Heart right ventricle (tissue), 16 donors: ENCODE data around the gene AATF. TPM values are rescaled to one million over a fixed set of nuclear protein-coding genes. Genes with fewer than 3 reads are reported as not detected.

Experiments used
- ATAC-seq, 8 donors: fragments of 200-7000 bp; cut with Tn5 transposase; one replicate each; pipeline ENCODE4 v1.9.1; 2020; ENCODE audit warnings: mild to moderate bottlenecking in 8 of 8, moderate library complexity in 8 of 8, moderate number of reproducible peaks in 1 of 8
- DNase-seq, 2 donors: peaks; one replicate each; pipeline ENCODE4 v3.0.0-alpha.2; 2020
- H3K27ac ChIP-seq, 10 donors: fragments of 200-600 bp; sonication (generic) in 2 of 10; one replicate each; pipeline versions ENCODE4 v1.5.0 to v1.8.0; 2020 to 2022; ENCODE audit warnings: mild to moderate bottlenecking in 3 of 10
- H3K27me3 ChIP-seq, 7 donors: fragments of 200-600 bp; one replicate each; pipeline ENCODE4 v1.8.0; 2021 to 2022; ENCODE audit warnings: mild to moderate bottlenecking in 2 of 7
- H3K36me3 ChIP-seq, 9 donors: fragments of 200-600 bp; sonication (generic) in 1 of 9; one replicate each; pipeline versions ENCODE4 v1.5.0 to v1.8.0; 2020 to 2022; ENCODE audit warnings: mild to moderate bottlenecking in 2 of 9
- H3K4me1 ChIP-seq, 9 donors: fragments of 200-600 bp; sonication (generic) in 1 of 9; one replicate each; pipeline versions ENCODE4 v1.5.0 to v1.8.0; 2020 to 2022; ENCODE audit warnings: mild to moderate bottlenecking in 4 of 9
- H3K4me3 ChIP-seq, 10 donors: fragments of 200-600 bp; sonication (generic) in 2 of 10; one replicate each; pipeline versions ENCODE4 v1.5.0 to v1.8.0; 2020 to 2022; ENCODE audit warnings: mild to moderate bottlenecking in 7 of 10, moderate library complexity in 2 of 10
- H3K9me3 ChIP-seq, 11 donors: fragments of 200-600 bp in 10 of 11; sonication (generic) in 2 of 11; one replicate each; pipeline versions ENCODE4 v1.5.0 to v1.8.0; 2013 to 2022; ENCODE audit warnings: mild to moderate bottlenecking in 2 of 11, control low read depth in 1 of 11, moderate library complexity in 1 of 11
- WGBS, 2 donors: extraction: QIAGEN DNeasy Blood & Tissue Kit; methylation state at CpG; one replicate each; pipeline ENCODE4 v1.1.7; 2013; ENCODE audit warnings: inconsistent platforms in 1 of 2; 5-methylcytosine and 5-hydroxymethylcytosine counted together
- intact Hi-C, 10 donors: fragments of 100-400 bp; cut with DNase I; formaldehyde crosslinking; loops; one replicate each; pipeline versions ENCODE4 v1.11.1 to v1.14.2; 2022
- polyA plus RNA-seq, 2 donors: library from polyadenylated mRNA; stranded (reverse); fragments of 200-250 nt; gene quantifications; one replicate each; pipeline ENCODE4 v1.2.3, GENCODE V29; 2013
- total RNA-seq, 10 donors: library from RNA; stranded (reverse); fragmentation: NEBNext Ultra II Directional in 3 of 10; extraction: Animal tissue kit (Norgen Biotek cat#: 25700) in 3 of 10; gene quantifications; one replicate each; pipeline versions ENCODE4 v1.2.1 to v1.2.4, GENCODE V29; 2021 to 2023
- TF ChIP-seq, protein P1 (sequence below), 9 donors: fragments of 200-600 bp; sonication (generic) in 2 of 9; IDR thresholded peaks; one replicate each; pipeline versions ENCODE4 v1.5.0 to v1.8.0; 2021 to 2022; ENCODE audit warnings: antibody characterized with exemption in 9 of 9, mild to moderate bottlenecking in 5 of 9, moderate library complexity in 1 of 9
- donor health status: Arrhythmogenic right ventricular cardiomyopathy.
- donor health status: ischemic (EF 13 %, LVEDD 7.1; RV severe dilation, severe dysfunction).
- donor health status: healthy with polysubstance abuse.
- donor health status: DM: no; HTN: yes; CAD: no.
- donor health status: DM: no; HTN: no; CAD: no.
- donor health status: ischemic (EF 25% LVEDD 6.9; RV normal size, moderate dysfunction).
- donor health status: ischemic (EF 25% LVEDD 5.7; RV mildly dilated, moderate dysfunction).
- donor health status: healthy.
- donor health status: DM: yes; HTN: yes; CAD: no.
- donor health status: Ischemic cardiomyopathy.
- donor health status: ischemic (EF 35%, LVEDD 5.7; RV mildly dilated, moderate dysfunction).
- donor health status: nonischemic (EF 11% LVEDD 7.7; RV severe dilation, severe dysfunction).
- donor health status: DM: yes; HTN: yes; CAD: no.
- donor health status: PGD.
- donor health status: ischemic (EF 29% LVEDD 5.4; RV normal size, mild dysfunction).
- donor health status: nonischemic (EF 23%, LVEDD 6.1; RV moderate dilation, normal function).

Gene AATF
- total and polyA plus RNA-seq, 12 donors = 19.9 to 35.5 (median 26.0) TPM

DNA sequence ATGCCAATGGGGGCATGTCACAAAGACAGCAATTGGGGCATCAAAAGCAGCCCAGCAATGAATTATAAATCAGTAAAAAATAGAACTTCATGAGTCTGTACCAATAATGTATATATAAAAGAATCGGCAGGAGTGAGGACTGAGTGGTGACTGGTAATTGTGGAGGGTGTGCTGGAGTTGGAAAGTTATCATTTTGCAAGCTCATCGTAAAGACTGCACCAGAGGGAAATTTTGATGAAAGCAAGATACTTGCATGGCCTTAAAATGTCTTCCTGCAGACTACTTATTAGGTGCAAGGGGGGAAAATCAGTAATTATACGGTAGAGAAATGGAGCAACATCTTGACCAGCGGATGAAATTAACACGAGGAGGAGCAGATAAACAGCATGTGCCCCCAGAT, 138.9 kb downstream of the AATF start:
- 94 to 96% methylated on average over 5 of the region's 5 CpGs for WGBS, 2 donors
- ATAC-seq = no peak
- Histone ChIP-seq H3K4me3 (no peak overlapping the region), H3K4me1 (peaks cover 0 to 21% (median 0%) of the 10 kb centered on the region in 9 donors), H3K9me3 (no peaks in the 10 kb centered on the region), H3K36me3 (peaks cover 0 to 69% (median 0%) of the 10 kb centered on the region in 9 donors), H3K27me3 (no peaks in the 10 kb centered on the region), H3K27ac (no peak overlapping the region)
- no peak for DNase-seq
- intact Hi-C loops = no loop called here
- TF ChIP-seq, protein P1, sequence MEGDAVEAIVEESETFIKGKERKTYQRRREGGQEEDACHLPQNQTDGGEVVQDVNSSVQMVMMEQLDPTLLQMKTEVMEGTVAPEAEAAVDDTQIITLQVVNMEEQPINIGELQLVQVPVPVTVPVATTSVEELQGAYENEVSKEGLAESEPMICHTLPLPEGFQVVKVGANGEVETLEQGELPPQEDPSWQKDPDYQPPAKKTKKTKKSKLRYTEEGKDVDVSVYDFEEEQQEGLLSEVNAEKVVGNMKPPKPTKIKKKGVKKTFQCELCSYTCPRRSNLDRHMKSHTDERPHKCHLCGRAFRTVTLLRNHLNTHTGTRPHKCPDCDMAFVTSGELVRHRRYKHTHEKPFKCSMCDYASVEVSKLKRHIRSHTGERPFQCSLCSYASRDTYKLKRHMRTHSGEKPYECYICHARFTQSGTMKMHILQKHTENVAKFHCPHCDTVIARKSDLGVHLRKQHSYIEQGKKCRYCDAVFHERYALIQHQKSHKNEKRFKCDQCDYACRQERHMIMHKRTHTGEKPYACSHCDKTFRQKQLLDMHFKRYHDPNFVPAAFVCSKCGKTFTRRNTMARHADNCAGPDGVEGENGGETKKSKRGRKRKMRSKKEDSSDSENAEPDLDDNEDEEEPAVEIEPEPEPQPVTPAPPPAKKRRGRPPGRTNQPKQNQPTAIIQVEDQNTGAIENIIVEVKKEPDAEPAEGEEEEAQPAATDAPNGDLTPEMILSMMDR (IDR thresholded peaks at IDR 0.05) = no peak

DNA sequence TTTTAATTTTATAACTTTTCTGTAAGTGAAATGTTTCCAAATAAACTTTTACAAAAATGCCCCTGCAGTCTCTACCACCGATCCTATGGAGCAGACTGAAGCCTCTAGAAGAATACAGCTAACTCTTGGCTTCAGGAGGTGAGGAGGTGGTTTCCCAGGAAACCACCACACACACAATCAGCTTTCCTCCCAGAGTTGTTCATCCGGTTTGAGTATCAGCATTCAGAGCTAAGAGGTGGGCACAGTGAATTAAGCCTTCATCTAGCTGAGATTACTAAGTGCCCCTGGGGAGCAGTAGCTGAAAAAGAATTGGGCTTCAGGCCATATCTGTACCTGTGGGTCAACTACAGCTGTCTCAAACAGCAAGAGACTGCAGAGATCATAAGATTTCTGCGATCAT, 139.7 kb downstream of the AATF start:
- WGBS, 2 donors = 60 to 63% methylated on average over 3 of the region's 3 CpGs
- Histone ChIP-seq H3K36me3 (peaks cover 0 to 77% (median 3%) of the 10 kb centered on the region in 9 donors), H3K4me1 (peaks cover 0 to 21% (median 0%) of the 10 kb centered on the region in 9 donors), H3K27ac (no peak overlapping the region), H3K4me3 (no peak overlapping the region), H3K27me3 (no peaks in the 10 kb centered on the region), H3K9me3 (no peaks in the 10 kb centered on the region)
- ATAC-seq (no peak), DNase-seq (no peak)
- intact Hi-C loops = no loop called here
- TF ChIP-seq, protein P1 (IDR thresholded peaks at IDR 0.05) = no peak

DNA sequence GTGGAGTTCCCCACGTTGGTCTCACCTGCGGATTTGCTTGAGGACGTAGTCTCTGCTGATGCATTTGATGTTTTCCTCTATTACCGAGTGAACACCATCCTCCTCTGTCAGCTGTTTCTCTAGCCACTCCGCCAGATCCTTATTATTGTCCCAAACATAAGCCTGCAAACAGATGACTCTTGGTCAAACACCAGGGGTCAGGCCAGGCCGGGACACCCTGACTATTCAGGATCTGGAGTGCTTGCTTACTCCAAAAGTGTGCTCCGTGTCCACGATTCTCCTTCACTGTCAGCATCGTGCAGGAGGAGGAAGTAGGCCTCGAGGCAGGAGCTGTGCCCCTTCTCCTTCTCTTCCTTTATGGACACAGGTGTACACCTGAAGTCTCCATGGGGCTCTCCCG, 140.2 kb downstream of the AATF start:
- H3K4me3 ChIP-seq = no peak overlapping the region
- peaks cover 0 to 81% (median 3%) of the 10 kb centered on the region in 9 donors for H3K36me3 ChIP-seq

DNA sequence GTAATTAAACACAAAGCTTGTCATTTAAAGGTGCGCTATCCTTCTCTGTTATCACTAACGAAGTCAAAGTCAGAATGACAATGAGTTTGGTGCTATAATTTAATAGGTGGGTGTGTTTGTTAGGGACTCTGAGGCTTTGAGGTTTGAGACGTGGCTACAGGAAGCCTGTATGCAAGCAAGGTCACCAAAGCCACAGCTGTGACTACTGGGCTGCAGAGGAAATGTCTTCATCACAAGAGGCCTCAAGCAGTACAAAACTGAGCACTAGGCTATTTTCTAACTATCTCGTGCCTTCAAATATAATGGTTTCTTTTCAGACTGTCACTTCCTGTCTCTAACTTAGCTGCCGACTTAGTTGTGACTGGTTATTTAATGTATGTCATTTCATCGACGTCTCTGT, 141.2 kb downstream of the AATF start:
- Histone ChIP-seq H3K4me1 (peaks cover 0 to 21% (median 0%) of the 10 kb centered on the region in 9 donors), H3K4me3 (no peak overlapping the region), H3K27ac (peak overlapping the region in 1 of 10 donors; percentile 82), H3K27me3 (no peaks in the 10 kb centered on the region), H3K36me3 (peaks cover 0 to 89% (median 3%) of the 10 kb centered on the region in 9 donors), H3K9me3 (no peaks in the 10 kb centered on the region)
- DNase-seq = no peak
- WGBS, 2 donors = 57 to 58% methylated on average over 7 of the region's 7 CpGs
- peak in 7 of 8 donors; percentile 28 to 68 (median 39) for ATAC-seq
- intact Hi-C loops = no loop called here
- TF ChIP-seq, protein P1 (IDR thresholded peaks at IDR 0.05) = no peak

More for the DNA sequence above, 140.2 kb downstream of the AATF start:
- WGBS, 2 donors = 77 to 79% methylated on average over 11 of the region's 11 CpGs
- H3K4me1 ChIP-seq = peaks cover 0 to 21% (median 0%) of the 10 kb centered on the region in 9 donors
- no peak for DNase-seq
- no peaks in the 10 kb centered on the region for H3K9me3 ChIP-seq
- peak in 2 of 8 donors; percentile 14 to 37 for ATAC-seq
- H3K27ac ChIP-seq = peak overlapping the region in 1 of 10 donors; percentile 82
- TF ChIP-seq, protein P1 (IDR thresholded peaks at IDR 0.05) = peak in 1 of 9 donors; percentile 17
- intact Hi-C loops = no loop called here
- no peaks in the 10 kb centered on the region for H3K27me3 ChIP-seq
